Heart left ventricle (tissue), 16 donors: Measurements from ENCODE around the gene DMBT1. TPM values are rescaled to one million over a fixed set of nuclear protein-coding genes. Genes with fewer than 3 reads are reported as not detected.

Source experiments
- ATAC-seq, 4 donors: fragments of 200-7000 bp; cut with Tn5 transposase; one replicate each; pipeline ENCODE4 v1.9.1; 2020 to 2022; ENCODE audit warnings: moderate library complexity in 4 of 4, mild to moderate bottlenecking in 3 of 4, moderate number of reproducible peaks in 1 of 4
- DNase-seq, 5 donors: peaks; one replicate each; pipeline ENCODE4 v3.0.0-alpha.2; 2020
- H3K27ac ChIP-seq, 12 donors: fragments of 200-600 bp; sonication (generic) in 4 of 12; one replicate each; pipeline versions ENCODE4 v1.5.0 to v1.8.0; 2016 to 2022; ENCODE audit warnings: mild to moderate bottlenecking in 2 of 12
- H3K27me3 ChIP-seq, 9 donors: fragments of 200-600 bp; sonication (generic) in 2 of 9; one replicate each; pipeline versions ENCODE4 v1.5.1 to v1.8.0; 2016 to 2022; ENCODE audit warnings: mild to moderate bottlenecking in 3 of 9
- H3K36me3 ChIP-seq, 9 donors: fragments of 200-600 bp; sonication (generic) in 2 of 9; one replicate each; pipeline versions ENCODE4 v1.5.0 to v1.8.0; 2018 to 2022; ENCODE audit warnings: mild to moderate bottlenecking in 2 of 9
- H3K4me1 ChIP-seq, 12 donors: fragments of 200-600 bp; sonication (generic) in 4 of 12; one replicate each; pipeline versions ENCODE4 v1.5.0 to v1.8.0; 2016 to 2022; ENCODE audit warnings: mild to moderate bottlenecking in 3 of 12
- H3K4me3 ChIP-seq, 12 donors: fragments of 200-600 bp; sonication (generic) in 4 of 12; one replicate each; pipeline versions ENCODE4 v1.5.0 to v1.8.0; 2017 to 2022; ENCODE audit warnings: mild to moderate bottlenecking in 9 of 12, moderate library complexity in 4 of 12
- H3K9me3 ChIP-seq, 12 donors: fragments of 200-600 bp; sonication (generic) in 4 of 12; one replicate each; pipeline versions ENCODE4 v1.5.0 to v1.8.0; 2016 to 2022; ENCODE audit warnings: mild to moderate bottlenecking in 1 of 12
- CTCF ChIP-seq, 12 donors: fragments of 200-600 bp; sonication (generic) in 4 of 12; IDR thresholded peaks; one replicate each; pipeline versions ENCODE4 v1.5.0 to v1.8.0; 2018 to 2022; ENCODE audit warnings: antibody characterized with exemption in 12 of 12, mild to moderate bottlenecking in 5 of 12
- POLR2A ChIP-seq, 2 donors: fragments of 450-650 bp; IDR thresholded peaks; one replicate each; pipeline ENCODE4 v1.6.1; 2017; ENCODE audit warnings: antibody characterized with exemption in 2 of 2, mild to moderate bottlenecking in 2 of 2, moderate library complexity in 2 of 2
- WGBS, 4 donors: extraction: QIAGEN DNeasy Blood & Tissue Kit in 2 of 4; methylation state at CpG; one replicate each; pipeline versions ENCODE4 v1.1.5 to v1.1.7; 2013 to 2018; 5-methylcytosine and 5-hydroxymethylcytosine counted together
- intact Hi-C, 10 donors: fragments of 100-400 bp; cut with DNase I; formaldehyde crosslinking; loops; one replicate each; pipeline versions ENCODE4 v1.11.1 to v1.14.2; 2022
- polyA plus RNA-seq, 2 donors: library from polyadenylated mRNA; stranded (reverse); fragments of 200-250 nt; gene quantifications; one replicate each; pipeline ENCODE4 v1.2.3, GENCODE V29; 2013
- total RNA-seq, 9 donors: library from RNA; depleted of rRNA in 2 of 9; stranded (reverse); fragments of >200 nt in 2 of 9; fragmentation: NEBNext Ultra II Directional in 3 of 9; extraction: Animal tissue kit (Norgen Biotek cat#: 25700) in 3 of 9; gene quantifications; one replicate each; pipeline versions ENCODE4 v1.1.0 to v1.2.4, GENCODE V29; 2016 to 2023
- donor health status: ischemic (EF 13 %, LVEDD 7.1; RV severe dilation, severe dysfunction).
- donor health status: healthy with polysubstance abuse.
- donor health status: DM: no; HTN: yes; CAD: no.
- donor health status: DM: no; HTN: no; CAD: no.
- donor health status: ischemic (EF 25% LVEDD 6.9; RV normal size, moderate dysfunction).
- donor health status: ischemic (EF 25% LVEDD 5.7; RV mildly dilated, moderate dysfunction).
- donor health status: healthy.
- donor health status: DM: yes; HTN: yes; CAD: no.
- donor health status: ischemic (EF 35%, LVEDD 5.7; RV mildly dilated, moderate dysfunction).
- donor health status: nonischemic (EF 11% LVEDD 7.7; RV severe dilation, severe dysfunction).
- donor health status: DM: yes; HTN: yes; CAD: no.
- donor health status: PGD.
- donor health status: ischemic (EF 29% LVEDD 5.4; RV normal size, mild dysfunction).
- donor health status: nonischemic (EF 23%, LVEDD 6.1; RV moderate dilation, normal function).

DMBT1 gene
- total and polyA plus RNA-seq, 11 donors, result 0.04 to 0.49 (median 0.10) TPM; not detected in 5

DNA sequence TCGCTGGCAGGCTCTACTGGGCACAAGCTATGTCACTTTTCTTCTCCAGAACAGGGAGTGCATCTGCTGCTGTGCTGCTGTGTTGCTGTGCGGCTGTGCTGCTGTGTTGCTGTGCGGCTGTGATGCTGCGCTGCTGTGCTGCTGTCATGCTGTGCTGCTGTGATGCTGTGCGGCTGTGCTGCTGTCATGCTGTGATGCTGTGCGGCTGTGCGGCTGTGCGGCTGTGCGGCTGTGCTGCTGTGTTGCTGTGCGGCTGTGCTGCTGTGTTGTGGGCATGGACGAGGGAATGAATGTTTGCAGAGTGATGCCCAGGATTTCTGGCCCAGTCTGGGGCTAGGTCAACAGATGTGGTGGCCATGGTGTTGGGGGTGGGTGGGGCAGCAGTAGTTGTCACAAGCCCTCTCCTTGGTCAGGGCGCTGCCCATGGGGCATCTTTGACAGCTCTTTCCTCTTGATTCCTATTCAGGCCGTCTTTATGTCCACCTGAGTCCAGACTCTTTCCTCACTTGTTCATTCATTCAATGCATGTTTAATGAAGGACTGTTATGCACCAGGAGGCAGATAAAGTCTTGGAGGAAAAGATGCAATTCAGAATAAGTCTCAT lies 83.5 kb downstream of the DMBT1 start:
- WGBS, 4 donors, result 69 to 94% (median 86%) methylated on average over 12 to 13 of the region's 13 CpGs
- intact Hi-C loops, result loop anchor here in 1 of 10 donors (10.0 kb wide), 1 partner anchor 911 kb away; no protein-coding TSS in a partner anchor
- ATAC-seq (no peak), DNase-seq (no peak)
- Histone ChIP-seq H3K27me3 (no peaks in the 10 kb centered on the region), H3K9me3 (no peaks in the 10 kb centered on the region), H3K36me3 (no peaks in the 10 kb centered on the region), H3K4me1 (peaks cover 0 to 3% (median 0%) of the 10 kb centered on the region in 12 donors), H3K4me3 (no peak overlapping the region), H3K27ac (no peak overlapping the region)
- TF ChIP-seq CTCF (IDR thresholded peaks at IDR 0.05) (no peak), POLR2A (IDR thresholded peaks at IDR 0.05) (no peak)

DNA sequence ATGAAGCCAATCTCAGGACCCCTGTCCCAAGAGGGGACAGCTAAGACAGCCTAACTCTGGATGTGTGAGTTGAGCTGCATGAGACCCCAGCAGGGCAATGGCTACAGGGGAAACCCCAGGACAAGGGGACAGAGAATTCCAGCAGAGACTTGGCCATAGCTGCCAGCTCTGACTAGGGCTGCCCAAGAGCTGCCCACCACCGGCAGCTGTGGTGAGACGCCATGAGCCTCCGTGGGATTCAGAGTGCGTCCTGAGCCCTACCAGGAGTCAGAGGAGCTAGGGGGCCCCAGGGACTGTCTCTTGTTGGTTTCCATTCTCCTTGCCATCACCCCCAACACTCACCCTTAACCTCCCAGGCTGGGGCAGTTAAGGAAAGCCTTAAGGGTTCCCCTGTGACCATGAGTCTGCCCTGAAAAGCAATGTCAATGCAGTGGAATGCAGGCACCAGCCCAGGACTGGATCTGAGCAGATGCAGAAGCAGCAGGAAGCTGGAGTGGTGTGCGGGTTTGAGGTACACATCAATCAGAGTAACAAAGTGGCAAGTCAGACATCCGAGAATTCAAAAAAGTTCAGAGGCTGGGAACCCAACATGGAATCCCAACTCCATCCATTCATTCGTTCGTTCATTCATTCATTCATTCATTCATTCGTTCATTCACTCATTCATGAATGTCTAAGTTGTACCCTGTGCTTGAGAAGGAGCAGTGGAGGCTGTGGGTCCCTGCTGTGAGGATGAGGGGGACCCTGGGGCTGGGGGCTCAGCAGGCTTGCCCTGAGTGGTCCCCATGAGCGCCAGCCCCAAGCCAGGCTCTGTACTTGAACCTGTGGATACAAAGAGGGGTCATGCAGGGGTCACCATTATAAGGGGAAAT lies 86.2 kb downstream of the DMBT1 start:
- DNase-seq (no peak), ATAC-seq (no peak)
- Histone ChIP-seq H3K27ac (no peak overlapping the region), H3K27me3 (no peaks in the 10 kb centered on the region), H3K36me3 (no peaks in the 10 kb centered on the region), H3K9me3 (no peaks in the 10 kb centered on the region), H3K4me1 (peaks cover 0 to 4% (median 0%) of the 10 kb centered on the region in 12 donors), H3K4me3 (no peak overlapping the region)
- intact Hi-C loops, result loop anchor here in 3 of 10 donors (2.0 to 10.0 kb wide), 3 partner anchors 56 to 908 kb away; no protein-coding TSS in a partner anchor
- TF ChIP-seq POLR2A (IDR thresholded peaks at IDR 0.05) (no peak), CTCF (IDR thresholded peaks at IDR 0.05) (no peak)
- 62 to 75% (median 69%) methylated on average over 10 of the region's 10 CpGs for WGBS, 4 donors

- Histone ChIP-seq H3K36me3 (no peaks in the 10 kb centered on the region), H3K27ac (no peak overlapping the region), H3K4me1 (peaks cover 0 to 4% (median 0%) of the 10 kb centered on the region in 12 donors), H3K27me3 (no peaks in the 10 kb centered on the region), H3K4me3 (no peak overlapping the region), H3K9me3 (no peaks in the 10 kb centered on the region)
- 78 to 98% (median 83%) methylated on average over 3 of the region's 3 CpGs for WGBS, 4 donors
- no peak for TF ChIP-seq POLR2A (IDR thresholded peaks at IDR 0.05)
- no peak for TF ChIP-seq CTCF (IDR thresholded peaks at IDR 0.05)
- intact Hi-C loops, result loop anchor here in 3 of 10 donors (2.0 to 10.0 kb wide), 3 partner anchors 55 to 907 kb away; no protein-coding TSS in a partner anchor
- DNase-seq (no peak), ATAC-seq (no peak)
Observed at GRCh38 chr10:122647383-122647968, 86.9 kb downstream of the DMBT1 start.
